K562 (cell line): ENCODE results near the gene GEN1. TPM values are rescaled to one million over a fixed set of nuclear protein-coding genes. Genes with fewer than 3 reads are reported as not detected.

ENCODE experiments used
- BACH1 ChIP-seq: fragments of 200-800 bp; sonication (Bioruptor generic); IDR thresholded peaks from 2 replicates; pipeline ENCODE4 v1.6.1; 2016; ENCODE audit warnings: missing genetic modification characterization, missing compliant biosample characterization
- CBFA2T3 ChIP-seq: fragments of 450-650 bp; IDR thresholded peaks from 2 replicates; pipeline ENCODE4 v1.6.1; 2017
- CUX1 ChIP-seq: fragments of 200-800 bp; sonication (Bioruptor generic); IDR thresholded peaks from 2 replicates; pipeline ENCODE4 v1.6.1; 2016; ENCODE audit warnings: missing genetic modification characterization, missing compliant biosample characterization
- IRF9 ChIP-seq: fragments of 450-650 bp; IDR thresholded peaks from 2 replicates; pipeline ENCODE4 v1.6.1; 2016; ENCODE audit warnings: missing biosample characterization, missing genetic modification characterization
- JUNB ChIP-seq: fragments of 450-650 bp; formaldehyde crosslinking; conservative IDR thresholded peaks from 2 replicates; pipeline ENCODE4 v1.4.0; 2020; ENCODE audit warnings: mild to moderate bottlenecking
- KLF13 ChIP-seq: fragments of 450-650 bp; IDR thresholded peaks from 2 replicates; pipeline ENCODE4 v1.6.1; 2016; ENCODE audit warnings: missing genetic modification characterization, low read depth, mild to moderate bottlenecking, missing compliant biosample characterization, moderate library complexity, borderline replicate concordance
- MLX ChIP-seq, 2 experiments: fragments of 450-650 bp in 1 of 2; sonication (generic) in 1 of 2; formaldehyde crosslinking; conservative IDR thresholded peaks; 2 replicates each; pipeline versions ENCODE4 v1.4.0 to v1.8.1; 2020 to 2022; ENCODE audit warnings: mild to moderate bottlenecking in 1 of 2, missing genetic modification reagents in 1 of 2
- MXI1 ChIP-seq: IDR thresholded peaks from 2 replicates; pipeline ENCODE4 v1.6.1; 2011; ENCODE audit warnings: low read depth, mild to moderate bottlenecking, improper control_type of control experiment, low read length
- PHB ChIP-seq: fragments of 250-450 bp; sonication (Bioruptor Pico); IDR thresholded peaks from 2 replicates; pipeline ENCODE4 v1.5.0; 2021
- POLR2B ChIP-seq: fragments of 450-650 bp; IDR thresholded peaks from 2 replicates; pipeline ENCODE4 v1.6.1; 2018; ENCODE audit warnings: low read depth; ENCODE audit not compliant: partially characterized antibody
- POU5F1 ChIP-seq: fragments of 150-350 bp; IDR thresholded peaks from 2 replicates; pipeline ENCODE4 v1.6.1; 2014; ENCODE audit warnings: borderline replicate concordance, low read length, low read depth, mild to moderate bottlenecking; ENCODE audit not compliant: partially characterized antibody
- RB1 ChIP-seq: fragments of 450-650 bp; IDR thresholded peaks from 2 replicates; pipeline ENCODE4 v1.6.1; 2017; ENCODE audit warnings: low read depth, mild to moderate bottlenecking
- TRIM24 ChIP-seq, 2 experiments: fragments of 450-650 bp; IDR thresholded peaks; 2 replicates each; pipeline ENCODE4 v1.6.1; 2016
- ZBTB12 ChIP-seq: fragments of 250-450 bp; sonication (Bioruptor Pico); IDR thresholded peaks from 2 replicates; pipeline ENCODE4 v1.4.0; 2020
- ZC3H8 ChIP-seq: fragments of 450-650 bp; IDR thresholded peaks from 2 replicates; pipeline ENCODE4 v1.6.1; 2017
- ZNF121 ChIP-seq: sonication (generic); formaldehyde crosslinking; conservative IDR thresholded peaks from 2 replicates; pipeline ENCODE4 v1.8.0; 2022; ENCODE audit warnings: missing genetic modification reagents
- ZNF165 ChIP-seq: fragments of 250-450 bp; sonication (Bioruptor Pico); IDR thresholded peaks from 2 replicates; pipeline ENCODE4 v1.4.0; 2020; ENCODE audit warnings: borderline replicate concordance
- ZNF707 ChIP-seq: fragments of 250-450 bp; sonication (Bioruptor Pico); conservative IDR thresholded peaks from 2 replicates; pipeline ENCODE4 v1.8.0; 2022; ENCODE audit warnings: inconsistent platforms, mild to moderate bottlenecking, moderate library complexity
- ZSCAN32 ChIP-seq: fragments of 450-650 bp; formaldehyde crosslinking; IDR thresholded peaks from 2 replicates; pipeline ENCODE4 v1.4.0; 2020; ENCODE audit warnings: mild to moderate bottlenecking, moderate library complexity
- polyA plus RNA-seq, 8 experiments: library from polyadenylated mRNA; depleted of rRNA in 4 of 8; stranded (reverse) in 5 of 8; unstranded in 3 of 8; fragments of >200 nt; fragmentation: Nextera tagmentation in 2 of 8; fragmentation: Illumina TruSeq in 1 of 8; extraction: Ambion mirVana in 2 of 8; extraction: Trizol in 1 of 8; gene quantifications; 2 replicates each; pipeline versions ENCODE4 v1.2.1 to v1.2.3, GENCODE V29; 2011 to 2014; ENCODE audit warnings: inconsistent platforms in 1 of 8, missing spikeins in 1 of 8
- total RNA-seq, 7 experiments: library from RNA; depleted of rRNA in 6 of 7; stranded (reverse); fragments of >200 nt in 6 of 7; fragmentation: Illumina TruSeq in 2 of 7; extraction: Trizol in 2 of 7; gene quantifications; 2 replicates each; pipeline versions ENCODE4 v1.2.1 to v1.2.3, GENCODE V29; 2011 to 2021; ENCODE audit warnings: low replicate concordance in 1 of 7
- TF ChIP-seq, protein P1 (sequence below): fragments of 450-650 bp; formaldehyde crosslinking; IDR thresholded peaks from 2 replicates; pipeline ENCODE4 v1.4.0; 2022; ENCODE audit warnings: mild to moderate bottlenecking, moderate library complexity
- TF ChIP-seq, protein P2 (sequence below): fragments of 450-650 bp; formaldehyde crosslinking; IDR thresholded peaks from 2 replicates; pipeline ENCODE4 v1.4.0; 2020; ENCODE audit warnings: mild to moderate bottlenecking

Gene GEN1
- total and polyA plus RNA-seq, 9 of the 15 experiments (the other 6 are each of a cell fraction or from before 2014, with no cell fraction given) = 8.6 to 39.7 (median 24.5) TPM

DNA sequence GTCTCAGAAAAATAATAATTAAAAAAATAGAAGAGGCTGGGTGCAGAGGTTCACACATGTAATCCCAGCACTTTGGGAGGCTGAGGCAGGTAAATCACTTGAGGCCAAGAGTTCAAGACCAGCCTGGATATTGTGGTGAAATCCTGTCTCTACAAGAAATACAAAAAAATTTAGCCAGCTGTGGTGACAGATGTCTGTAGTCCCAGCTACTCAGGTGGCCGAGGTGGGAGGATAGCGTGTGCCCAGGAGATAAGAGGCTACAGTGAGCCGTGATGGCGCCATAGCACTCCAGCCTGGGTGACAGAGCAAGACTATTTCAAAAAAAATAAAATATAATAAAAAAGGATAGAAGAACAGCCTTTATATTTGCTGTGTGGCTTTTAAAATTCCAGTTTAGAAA, 36.3 kb upstream of the GEN1 start (continued):
- TF ChIP-seq IRF9 (tag) (no peak), JUNB (no peak), ZNF121 (no peak), ZBTB12 (CRISPR knock-in tag) (no peak), MLX (CRISPR knock-in tag; conservative IDR thresholded peaks at IDR 0.05) (no peak), TRIM24 (IDR thresholded peaks at IDR 0.05) (peak; percentile 90 to 92), ZNF707 (CRISPR knock-in tag) (no peak), ZNF165 (CRISPR knock-in tag) (no peak), PHB (CRISPR knock-in tag) (no peak), CBFA2T3 (peak; percentile 96), BACH1 (tag) (no peak), KLF13 (tag) (no peak), POU5F1 (no peak), CUX1 (CRISPR knock-in tag) (no peak), ZSCAN32 (CRISPR knock-in tag) (no peak), POLR2B (no peak), MXI1 (no peak), RB1 (no peak), ZC3H8 (no peak)
- TF ChIP-seq, protein P1, sequence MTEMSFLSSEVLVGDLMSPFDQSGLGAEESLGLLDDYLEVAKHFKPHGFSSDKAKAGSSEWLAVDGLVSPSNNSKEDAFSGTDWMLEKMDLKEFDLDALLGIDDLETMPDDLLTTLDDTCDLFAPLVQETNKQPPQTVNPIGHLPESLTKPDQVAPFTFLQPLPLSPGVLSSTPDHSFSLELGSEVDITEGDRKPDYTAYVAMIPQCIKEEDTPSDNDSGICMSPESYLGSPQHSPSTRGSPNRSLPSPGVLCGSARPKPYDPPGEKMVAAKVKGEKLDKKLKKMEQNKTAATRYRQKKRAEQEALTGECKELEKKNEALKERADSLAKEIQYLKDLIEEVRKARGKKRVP (CRISPR knock-in tag) = no peak
- TF ChIP-seq, protein P2, sequence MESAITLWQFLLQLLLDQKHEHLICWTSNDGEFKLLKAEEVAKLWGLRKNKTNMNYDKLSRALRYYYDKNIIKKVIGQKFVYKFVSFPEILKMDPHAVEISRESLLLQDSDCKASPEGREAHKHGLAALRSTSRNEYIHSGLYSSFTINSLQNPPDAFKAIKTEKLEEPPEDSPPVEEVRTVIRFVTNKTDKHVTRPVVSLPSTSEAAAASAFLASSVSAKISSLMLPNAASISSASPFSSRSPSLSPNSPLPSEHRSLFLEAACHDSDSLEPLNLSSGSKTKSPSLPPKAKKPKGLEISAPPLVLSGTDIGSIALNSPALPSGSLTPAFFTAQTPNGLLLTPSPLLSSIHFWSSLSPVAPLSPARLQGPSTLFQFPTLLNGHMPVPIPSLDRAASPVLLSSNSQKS (CRISPR knock-in tag) = no peak
